ENCODE data around the gene ERICH6. TPM values are rescaled to one million over a fixed set of nuclear protein-coding genes. Genes with fewer than 3 reads are reported as not detected.

Gene ERICH6
- total RNA-seq, 1 donor from 2014 or later: 0.31 TPM

DNA sequence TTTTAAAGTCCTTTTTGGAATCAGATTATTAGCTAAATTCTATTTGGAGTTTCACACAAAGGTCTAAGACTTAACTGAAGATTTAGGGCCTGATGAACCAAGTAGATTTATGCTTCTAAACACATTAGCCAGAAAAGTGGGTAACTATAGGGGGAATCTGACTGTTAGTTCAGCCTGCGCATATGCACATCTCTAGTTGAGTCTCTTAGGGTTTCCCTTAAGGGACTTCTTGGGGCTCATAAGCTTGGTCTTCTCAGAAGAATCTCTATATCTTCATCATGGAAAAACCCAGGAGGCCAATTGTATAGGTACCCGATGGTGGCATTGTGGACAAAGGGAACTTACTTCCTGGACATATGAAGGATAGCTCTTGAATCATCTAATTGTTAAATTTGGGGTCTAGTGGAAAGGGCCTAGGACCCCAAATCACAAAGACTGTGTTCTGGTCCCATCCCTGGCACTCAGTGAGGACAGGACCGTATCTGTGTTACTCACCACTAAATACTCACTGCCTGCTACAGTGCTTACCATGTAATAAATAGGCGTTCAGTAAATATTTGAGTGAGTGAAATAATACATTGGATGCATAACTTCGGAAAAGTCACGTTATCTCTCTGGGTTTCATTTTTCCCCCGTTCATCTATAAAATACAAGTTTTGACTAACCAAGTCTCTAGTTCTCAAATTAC lies 83.6 kb downstream of the ERICH6 start:
- no peaks in the 10 kb centered on the region for H3K4me1 Mint-ChIP-seq (ENCODE audit: unreplicated experiment)
- no peaks in the 10 kb centered on the region for H3K9me3 Mint-ChIP-seq (ENCODE audit: unreplicated experiment)
- H3K4me3 Mint-ChIP-seq (ENCODE audit: unreplicated experiment): no peak overlapping the region
- no peaks in the 10 kb centered on the region for H3K27me3 Mint-ChIP-seq (ENCODE audit: unreplicated experiment)
- no peak overlapping the region for H3K27ac Mint-ChIP-seq (ENCODE audit: unreplicated experiment)
- DNase-seq (ENCODE audit: low spot score): no peak
- TF ChIP-seq, protein P1, sequence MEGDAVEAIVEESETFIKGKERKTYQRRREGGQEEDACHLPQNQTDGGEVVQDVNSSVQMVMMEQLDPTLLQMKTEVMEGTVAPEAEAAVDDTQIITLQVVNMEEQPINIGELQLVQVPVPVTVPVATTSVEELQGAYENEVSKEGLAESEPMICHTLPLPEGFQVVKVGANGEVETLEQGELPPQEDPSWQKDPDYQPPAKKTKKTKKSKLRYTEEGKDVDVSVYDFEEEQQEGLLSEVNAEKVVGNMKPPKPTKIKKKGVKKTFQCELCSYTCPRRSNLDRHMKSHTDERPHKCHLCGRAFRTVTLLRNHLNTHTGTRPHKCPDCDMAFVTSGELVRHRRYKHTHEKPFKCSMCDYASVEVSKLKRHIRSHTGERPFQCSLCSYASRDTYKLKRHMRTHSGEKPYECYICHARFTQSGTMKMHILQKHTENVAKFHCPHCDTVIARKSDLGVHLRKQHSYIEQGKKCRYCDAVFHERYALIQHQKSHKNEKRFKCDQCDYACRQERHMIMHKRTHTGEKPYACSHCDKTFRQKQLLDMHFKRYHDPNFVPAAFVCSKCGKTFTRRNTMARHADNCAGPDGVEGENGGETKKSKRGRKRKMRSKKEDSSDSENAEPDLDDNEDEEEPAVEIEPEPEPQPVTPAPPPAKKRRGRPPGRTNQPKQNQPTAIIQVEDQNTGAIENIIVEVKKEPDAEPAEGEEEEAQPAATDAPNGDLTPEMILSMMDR (IDR thresholded peaks at IDR 0.05; ENCODE audit: unreplicated experiment): no peak
- H3K36me3 Mint-ChIP-seq (ENCODE audit: low read depth, unreplicated experiment): peaks cover 6% of the 10 kb centered on the region

DNA sequence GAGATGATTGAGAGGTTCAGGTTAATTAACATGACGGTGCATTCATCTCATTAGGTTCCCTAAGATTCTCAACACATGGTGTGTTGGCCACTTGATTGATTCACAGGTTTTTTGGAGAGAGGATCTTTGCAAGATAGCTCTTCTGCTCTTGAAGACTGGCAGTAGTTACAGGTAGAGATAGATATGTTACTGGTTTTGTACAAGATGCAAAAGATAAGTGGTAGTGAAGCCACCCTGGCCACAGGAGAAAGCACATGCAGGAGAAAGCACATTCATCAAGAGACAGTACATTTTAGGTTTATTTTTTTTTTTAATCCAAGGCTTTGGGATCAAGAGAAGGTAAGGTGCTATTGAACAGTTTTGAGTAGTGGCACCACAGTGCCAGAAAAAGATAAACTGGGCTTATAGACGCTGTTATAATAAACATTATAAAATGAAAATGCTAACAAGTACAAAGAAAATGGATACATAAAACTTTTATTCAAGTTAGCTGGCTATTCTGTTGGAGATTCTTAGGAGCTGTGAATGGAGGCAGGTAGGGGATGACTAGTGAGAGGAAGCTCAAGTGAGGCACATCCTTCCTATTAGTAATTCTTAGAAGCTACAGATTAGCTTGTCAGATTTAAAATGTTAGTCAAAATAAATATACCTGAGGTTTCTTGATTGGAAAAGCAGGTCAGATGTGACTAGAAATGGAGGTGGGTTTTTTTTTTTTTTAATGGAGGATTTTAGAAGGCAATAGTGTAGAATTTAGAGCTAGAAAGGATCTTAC lies 89.8 kb downstream of the ERICH6 start:
- no peak overlapping the region for H3K27ac Mint-ChIP-seq (ENCODE audit: unreplicated experiment)
- no peaks in the 10 kb centered on the region for H3K27me3 Mint-ChIP-seq (ENCODE audit: unreplicated experiment)
- H3K36me3 Mint-ChIP-seq (ENCODE audit: low read depth, unreplicated experiment): peaks cover 12% of the 10 kb centered on the region
- peaks cover 17% of the 10 kb centered on the region for H3K4me1 Mint-ChIP-seq (ENCODE audit: unreplicated experiment)
- TF ChIP-seq, protein P1 (IDR thresholded peaks at IDR 0.05; ENCODE audit: unreplicated experiment): no peak
- no peaks in the 10 kb centered on the region for H3K9me3 Mint-ChIP-seq (ENCODE audit: unreplicated experiment)
- no peak overlapping the region for H3K4me3 Mint-ChIP-seq (ENCODE audit: unreplicated experiment)
- DNase-seq (ENCODE audit: low spot score): no peak

DNA sequence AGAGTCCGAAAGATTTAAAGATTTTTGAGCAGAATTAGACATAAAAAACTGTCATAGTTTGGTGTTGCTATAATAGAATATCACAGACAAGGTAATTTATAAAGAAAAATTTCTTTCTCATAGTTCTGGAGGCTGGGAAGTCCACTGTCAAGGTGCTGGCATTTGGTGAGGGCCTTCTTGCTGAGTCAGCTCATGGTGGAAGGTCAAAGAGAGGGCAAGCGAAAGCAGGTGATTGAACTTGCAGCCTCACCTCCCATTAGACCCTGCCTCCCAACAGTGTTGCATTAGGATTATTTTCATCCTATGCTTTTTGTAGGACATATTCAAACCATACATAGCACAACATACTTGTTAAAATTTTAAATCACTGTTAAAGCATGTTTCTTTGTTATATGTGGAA lies 90.7 kb downstream of the ERICH6 start:
- peaks cover 18% of the 10 kb centered on the region for H3K4me1 Mint-ChIP-seq (ENCODE audit: unreplicated experiment)
- H3K9me3 Mint-ChIP-seq (ENCODE audit: unreplicated experiment): no peaks in the 10 kb centered on the region
- H3K27me3 Mint-ChIP-seq (ENCODE audit: unreplicated experiment): no peaks in the 10 kb centered on the region
- TF ChIP-seq, protein P1 (IDR thresholded peaks at IDR 0.05; ENCODE audit: unreplicated experiment): no peak
- H3K4me3 Mint-ChIP-seq (ENCODE audit: unreplicated experiment): no peak overlapping the region
- peaks cover 12% of the 10 kb centered on the region for H3K36me3 Mint-ChIP-seq (ENCODE audit: low read depth, unreplicated experiment)
- no peak for DNase-seq (ENCODE audit: low spot score)
- H3K27ac Mint-ChIP-seq (ENCODE audit: unreplicated experiment): no peak overlapping the region

DNA sequence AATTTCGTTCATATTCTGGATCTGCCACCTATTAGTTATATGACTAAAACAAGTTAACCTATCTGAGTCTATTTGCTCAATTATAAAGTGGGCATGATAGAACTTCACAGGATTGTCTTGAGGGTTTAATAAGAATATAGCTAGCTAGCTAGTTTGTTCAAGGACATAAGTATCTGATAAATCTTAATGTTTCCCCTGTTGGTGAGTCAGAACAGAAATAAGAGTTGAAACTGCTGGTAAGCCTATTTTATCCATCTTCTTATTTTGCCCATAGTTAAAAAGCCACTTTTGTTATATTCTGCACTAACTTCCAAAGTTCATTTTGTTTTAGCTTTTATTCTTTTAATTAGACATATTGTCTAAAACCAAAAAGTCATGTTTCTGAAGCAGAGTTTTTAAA lies 91.2 kb downstream of the ERICH6 start:
- no peaks in the 10 kb centered on the region for H3K9me3 Mint-ChIP-seq (ENCODE audit: unreplicated experiment)
- H3K27ac Mint-ChIP-seq (ENCODE audit: unreplicated experiment): no peak overlapping the region
- H3K4me1 Mint-ChIP-seq (ENCODE audit: unreplicated experiment): peaks cover 23% of the 10 kb centered on the region
- H3K27me3 Mint-ChIP-seq (ENCODE audit: unreplicated experiment): no peaks in the 10 kb centered on the region
- no peak for DNase-seq (ENCODE audit: low spot score)
- H3K4me3 Mint-ChIP-seq (ENCODE audit: unreplicated experiment): no peak overlapping the region
- TF ChIP-seq, protein P1 (IDR thresholded peaks at IDR 0.05; ENCODE audit: unreplicated experiment): no peak
- peaks cover 12% of the 10 kb centered on the region for H3K36me3 Mint-ChIP-seq (ENCODE audit: low read depth, unreplicated experiment)

DNA sequence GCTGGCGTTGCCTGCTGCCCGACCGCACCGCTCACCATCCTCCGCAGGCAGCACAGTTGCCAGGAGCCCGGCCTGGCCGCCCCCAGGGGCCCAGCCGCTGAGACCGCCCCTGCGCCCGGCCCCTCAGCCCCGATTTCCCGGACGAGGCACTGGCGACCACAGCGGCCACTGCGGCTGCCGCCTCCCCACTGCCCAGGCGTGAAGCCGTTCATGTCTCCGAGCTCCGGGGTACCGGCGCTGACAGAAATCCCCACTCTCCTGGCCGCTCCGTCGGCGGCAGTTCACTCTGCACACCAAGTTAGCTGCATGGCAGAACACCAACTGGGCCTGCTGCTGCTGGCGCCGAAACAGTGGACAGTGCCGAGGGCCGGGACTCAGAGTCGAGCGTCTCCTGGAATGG lies 92.1 kb downstream of the ERICH6 start:
- Mint-ChIP-seq H3K36me3 (ENCODE audit: low read depth, unreplicated experiment) (peaks cover 7% of the 10 kb centered on the region), H3K4me1 (ENCODE audit: unreplicated experiment) (peaks cover 26% of the 10 kb centered on the region), H3K27ac (ENCODE audit: unreplicated experiment) (no peak overlapping the region), H3K9me3 (ENCODE audit: unreplicated experiment) (no peaks in the 10 kb centered on the region), H3K4me3 (ENCODE audit: unreplicated experiment) (no peak overlapping the region), H3K27me3 (ENCODE audit: unreplicated experiment) (no peaks in the 10 kb centered on the region)
- no peak for DNase-seq (ENCODE audit: low spot score)
- TF ChIP-seq, protein P1 (IDR thresholded peaks at IDR 0.05; ENCODE audit: unreplicated experiment): no peak

Data from endothelial cell (in vitro differentiated cells).